ENCODE measurements around the gene CYBC1.

Gene CYBC1

DNA sequence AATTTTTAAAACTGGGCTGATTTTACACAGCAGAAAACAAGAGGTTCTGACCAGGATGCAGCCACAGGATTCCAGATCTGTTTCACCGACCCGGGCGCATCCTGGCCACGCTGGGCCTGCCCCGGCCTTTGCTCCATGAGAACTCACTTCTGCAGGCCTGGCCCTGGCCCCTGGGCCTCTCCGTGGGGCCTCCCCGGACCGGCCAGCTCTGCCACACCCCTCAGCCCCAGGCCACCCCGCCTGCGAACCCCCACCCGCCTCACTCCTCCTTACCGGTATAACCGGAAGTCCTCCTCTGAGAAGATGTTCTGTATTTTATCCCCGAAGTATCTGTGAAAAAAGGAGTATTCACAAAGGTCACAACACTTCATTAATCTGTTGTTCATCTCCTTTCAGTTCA, 45.5 kb downstream of the CYBC1 start:
- no peak for DNase-seq

DNA sequence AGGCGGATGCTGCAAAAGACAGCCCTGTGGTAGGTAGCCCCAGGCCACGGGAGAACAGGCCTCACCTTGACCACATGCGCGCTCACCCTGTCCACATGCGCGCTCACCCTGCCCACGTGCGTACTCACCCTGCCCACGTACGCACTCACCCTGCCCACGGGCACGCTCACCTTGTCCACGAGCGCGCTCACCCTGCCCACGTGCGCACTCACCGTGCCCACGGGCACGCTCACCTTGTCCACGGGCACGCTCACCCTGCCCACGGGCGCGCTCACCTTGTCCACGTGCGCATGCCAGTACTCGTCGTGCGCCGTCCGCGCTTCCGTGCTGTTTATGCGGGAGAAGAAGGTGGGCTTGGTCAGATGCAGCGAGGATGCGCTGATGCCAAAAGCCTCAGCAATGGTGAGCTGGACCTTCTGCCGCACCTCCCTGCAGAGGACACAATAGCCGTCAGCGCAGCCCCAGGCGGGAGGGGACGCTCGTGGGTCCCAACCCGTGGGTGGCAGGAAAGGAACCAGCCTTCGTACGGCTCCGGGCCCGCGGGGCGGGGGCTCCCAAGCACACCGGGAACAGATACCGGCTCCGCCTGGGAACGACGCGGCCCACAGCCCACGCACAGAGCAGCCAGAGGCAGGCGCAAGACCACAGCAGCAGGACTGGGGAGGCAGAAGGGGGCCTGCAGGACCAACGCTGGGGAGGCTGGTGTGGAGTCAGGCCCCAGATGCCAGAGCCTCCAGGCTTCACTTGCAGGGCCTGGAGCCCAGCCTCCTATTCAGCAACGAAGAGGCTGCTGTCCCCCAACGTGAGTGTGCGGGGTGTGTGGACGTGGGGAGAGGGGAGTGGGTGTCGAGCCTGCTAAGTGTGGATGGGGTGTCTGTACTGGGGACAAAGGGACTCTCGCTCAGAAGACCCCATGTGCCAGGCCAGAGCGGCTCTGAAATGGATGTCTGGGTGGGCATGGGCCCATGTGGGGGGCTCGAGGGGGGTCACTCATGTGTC, 46.6 kb downstream of the CYBC1 start:
- DNase-seq, result no peak

DNA sequence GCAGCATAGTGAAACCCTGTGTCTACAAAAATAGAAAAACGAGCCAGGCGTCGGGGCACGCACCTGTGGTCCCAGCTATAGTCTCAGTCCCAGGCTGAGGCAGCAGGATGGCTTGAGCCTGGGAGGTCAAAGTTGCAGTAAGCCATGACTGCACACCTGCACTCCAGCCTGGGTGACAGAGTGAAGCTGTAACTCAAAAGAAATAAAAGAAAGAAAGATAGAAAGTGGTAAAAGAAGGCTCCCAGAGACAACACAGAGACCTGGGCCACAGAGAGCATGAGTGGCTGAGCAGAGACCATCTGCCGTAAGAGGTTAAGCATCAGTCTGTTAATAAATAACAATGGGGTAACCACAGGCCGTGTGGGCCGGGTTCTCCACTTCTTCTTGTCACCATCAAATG, 47.7 kb downstream of the CYBC1 start:
- DNase-seq, result no peak

DNA sequence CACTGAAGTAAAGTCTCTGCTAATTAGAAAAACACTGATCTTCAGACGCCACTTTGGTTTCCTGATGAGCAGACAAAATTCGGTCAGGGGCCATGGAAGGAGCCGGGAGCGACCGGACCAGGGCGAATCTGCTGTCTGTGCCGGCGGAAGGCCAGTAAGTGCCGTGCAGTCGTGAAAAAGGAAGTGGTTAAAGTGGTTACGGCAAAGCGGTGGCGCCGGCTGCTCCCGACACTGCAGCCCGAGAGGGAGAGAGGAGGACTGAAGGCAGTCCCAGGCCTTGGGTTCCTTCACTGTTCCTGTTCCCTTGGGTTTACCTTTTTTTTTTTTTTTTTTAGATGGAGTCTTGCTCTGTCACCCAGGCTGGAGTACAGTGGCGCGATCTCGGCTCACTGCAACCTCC, 49.7 kb downstream of the CYBC1 start:
- peak; percentile 71 for DNase-seq

DNA sequence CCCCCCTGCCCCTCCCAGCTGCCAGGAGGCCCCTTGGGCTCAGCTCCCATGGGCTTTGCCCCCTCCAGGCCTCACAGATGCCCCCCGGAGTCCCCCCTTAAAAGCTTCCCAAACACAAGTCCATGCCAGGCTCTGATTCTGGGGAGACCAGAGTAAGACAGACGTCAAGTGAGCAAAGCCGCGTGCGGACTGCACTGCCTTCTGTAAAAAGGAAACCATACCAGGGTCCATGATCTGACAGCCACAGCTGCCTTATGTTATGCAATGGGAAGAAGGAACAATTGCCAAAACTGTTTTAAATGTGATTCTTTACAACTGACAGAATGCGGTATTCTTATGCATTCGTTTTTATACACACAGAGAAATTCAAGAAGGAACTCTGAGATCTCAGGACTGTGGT, 50.3 kb downstream of the CYBC1 start:
- DNase-seq, result no peak

DNA sequence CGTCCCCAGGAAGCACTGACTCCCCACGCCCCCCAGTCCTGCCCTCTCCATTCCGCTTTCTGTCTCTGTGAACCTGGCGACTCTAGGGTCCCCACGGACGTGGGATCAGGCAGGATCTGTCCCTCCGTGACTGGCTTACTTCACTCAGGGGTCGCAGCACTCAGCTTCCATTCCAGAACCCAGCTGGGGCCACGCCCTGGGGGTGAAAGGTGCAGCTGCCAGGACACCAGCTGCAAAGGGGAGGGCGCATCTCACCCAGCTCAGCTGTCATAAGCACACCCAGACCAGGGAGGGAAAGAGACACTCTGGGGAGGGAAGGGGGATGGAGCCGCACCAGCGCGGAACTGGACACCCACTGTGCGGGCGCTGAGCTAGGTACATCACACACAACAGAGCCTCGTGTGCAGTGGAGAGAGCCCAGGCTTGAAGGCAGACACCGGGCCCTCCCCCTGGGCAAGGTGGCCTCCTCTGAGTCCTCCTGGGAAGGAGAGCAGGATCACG, 50.9 kb downstream of the CYBC1 start:
- no peak for DNase-seq

DNA sequence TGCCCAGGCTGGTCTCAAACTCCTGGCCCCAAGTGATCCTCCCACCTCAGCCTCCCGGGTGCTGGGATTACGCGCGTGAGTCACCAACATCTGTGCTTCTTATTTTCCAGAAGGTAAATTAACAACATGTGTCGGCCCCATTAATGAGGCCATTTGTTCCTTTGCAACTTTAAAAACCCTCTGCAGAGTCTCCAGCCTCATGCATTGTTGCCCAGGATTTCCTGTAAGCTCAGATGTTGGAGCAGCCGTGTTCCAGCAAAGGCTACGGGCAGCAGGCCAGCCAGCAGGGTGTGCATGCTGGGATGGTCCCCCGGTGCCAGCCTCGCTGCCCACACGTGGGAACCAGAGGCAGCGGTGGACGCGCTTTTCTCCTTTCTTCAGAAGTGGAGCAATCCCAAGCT, 51.5 kb downstream of the CYBC1 start:
- DNase-seq, result no peak

DNA sequence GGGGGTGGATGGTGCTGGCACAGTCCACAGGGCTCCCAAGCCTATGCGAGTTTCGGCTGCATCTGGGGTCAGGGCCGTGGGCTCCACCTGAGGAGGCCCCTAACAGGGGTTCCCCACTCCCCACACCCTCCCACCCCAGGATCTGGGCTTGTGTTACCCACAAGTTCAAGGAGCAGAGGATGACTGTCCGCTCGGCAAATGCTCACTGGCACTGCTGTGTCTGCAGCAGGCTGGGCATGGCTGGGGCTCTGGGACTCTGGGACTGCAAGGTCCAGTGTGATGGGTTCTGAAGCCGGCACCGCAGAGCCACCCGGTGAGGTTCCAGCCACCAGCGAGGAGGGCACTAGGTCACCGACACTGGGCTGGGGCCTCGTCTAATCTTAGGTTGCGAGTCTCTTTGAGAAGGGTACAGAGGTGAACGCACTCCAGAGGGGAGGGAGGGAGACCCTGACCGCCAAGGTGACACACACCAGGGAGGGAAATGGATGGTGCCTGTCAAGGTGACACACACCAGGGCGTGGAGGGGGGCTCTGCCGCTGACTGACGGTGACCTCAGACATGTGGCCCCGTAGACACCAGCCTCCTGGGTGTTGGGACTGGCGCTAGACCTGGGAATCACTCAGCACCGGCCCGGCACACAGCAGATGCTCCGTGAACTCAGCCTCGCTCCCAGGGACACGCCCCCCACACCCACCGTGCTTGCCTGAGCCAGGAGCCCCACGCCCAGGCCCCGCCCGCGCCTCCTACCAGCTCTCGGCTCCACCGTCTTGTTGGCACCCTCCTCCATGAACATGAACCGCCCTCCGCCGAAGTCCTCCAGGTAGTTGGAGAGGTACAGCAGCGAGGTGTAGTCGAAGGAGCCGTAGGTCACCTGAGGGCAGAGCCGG, 52.9 kb downstream of the CYBC1 start:
- DNase-seq, result no peak

DNA sequence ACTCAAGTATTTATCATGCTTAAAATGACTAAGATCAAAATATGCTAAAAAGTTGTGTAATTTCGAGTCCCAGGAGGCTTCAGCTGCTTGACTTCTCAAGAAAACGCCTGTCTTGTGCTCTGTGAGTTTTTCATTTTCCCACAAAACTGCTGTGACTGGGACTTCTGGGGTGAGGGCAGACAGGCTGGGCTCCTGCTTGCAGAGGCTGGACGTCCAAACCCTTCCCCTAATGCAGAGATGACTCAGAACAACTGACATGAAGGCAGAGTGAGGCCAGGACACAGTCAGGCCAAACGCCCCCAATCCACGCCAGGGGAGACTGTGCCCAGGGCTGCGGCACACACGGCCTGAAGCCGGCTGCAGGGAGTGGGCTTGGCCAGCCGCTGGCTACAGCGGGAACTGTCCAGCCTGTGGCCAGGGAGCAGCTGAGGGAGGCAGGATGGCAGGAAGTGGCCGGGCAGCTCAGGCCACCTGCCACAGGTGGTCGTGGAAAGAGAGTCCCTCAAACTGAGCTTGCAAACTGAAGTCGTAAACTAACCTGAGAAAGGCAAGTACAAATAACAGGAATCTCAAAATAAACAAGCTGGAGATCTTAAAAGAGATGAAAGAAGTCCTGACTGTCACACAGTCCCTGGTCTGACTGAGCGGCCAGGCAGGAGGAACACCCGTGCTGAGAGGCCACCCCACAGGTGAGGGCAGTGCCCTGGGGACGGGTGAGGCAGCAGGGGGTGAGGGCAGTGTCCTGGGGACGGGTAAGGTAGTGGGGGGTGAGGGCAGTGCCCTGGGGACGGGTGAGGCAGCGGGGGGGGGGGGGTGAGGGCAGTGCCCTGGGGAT, 53.7 kb downstream of the CYBC1 start:
- no peak for DNase-seq

DNA sequence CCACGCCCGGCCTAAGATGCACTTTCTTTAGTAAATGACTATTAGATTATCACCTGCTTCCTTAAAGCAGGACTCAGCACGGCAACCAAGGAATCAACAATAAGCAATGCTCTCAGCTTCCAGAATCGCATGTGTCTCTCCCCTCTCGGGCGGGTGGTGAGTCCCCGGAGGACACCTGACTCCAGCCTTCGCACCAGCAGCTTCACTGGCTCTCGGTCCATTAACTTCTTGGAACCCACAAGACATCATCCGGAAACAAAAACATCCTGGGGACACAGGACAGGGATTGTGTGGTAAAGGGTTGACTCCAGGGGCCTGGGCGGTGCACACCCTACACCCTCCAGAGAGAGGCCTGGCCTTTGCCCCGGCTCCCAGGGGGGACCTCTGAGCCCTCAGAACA, 56.3 kb downstream of the CYBC1 start:
- no peak for DNase-seq

DNA sequence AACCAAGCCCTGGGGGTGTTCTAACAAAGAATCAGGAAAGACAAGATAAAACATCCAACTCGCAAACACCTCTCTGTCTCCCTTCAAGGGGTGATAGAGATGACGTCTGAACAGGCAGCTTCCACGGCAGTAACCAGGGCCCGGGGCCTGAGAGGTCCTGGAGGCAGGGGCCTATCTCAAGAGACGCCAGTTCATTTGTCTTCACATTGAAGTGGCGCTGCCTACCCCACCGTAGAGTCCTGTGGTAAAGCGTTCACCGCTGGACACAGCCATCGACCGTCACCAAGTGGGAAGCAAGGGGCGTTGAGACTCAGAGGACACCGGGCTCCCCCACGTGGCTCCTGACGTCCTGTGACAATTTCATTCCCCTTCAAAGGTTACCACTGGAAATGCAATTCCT, 57.6 kb downstream of the CYBC1 start:
- no peak for DNase-seq

Data from stimulated activated CD4-positive, alpha-beta T cell treated with anti-CD3 and anti-CD28 coated beads, Interleukin-15, amount 100 ng/mL, for 24 hours (primary cell).